ENCODE data around the gene L3MBTL2.

- no peak for TF ChIP-seq CTCF (conservative IDR thresholded peaks at IDR 0.05; ENCODE audit: low read length)
- TF ChIP-seq EZH2phosphoT487 (IDR thresholded peaks at IDR 0.05; ENCODE audit: borderline replicate concordance, low read depth, low read length) = no peak
Measured at GRCh38 chr22:41248314-41248713, 43.2 kb downstream of the L3MBTL2 start.

All from OCI-LY7 (cell line).